ENCODE results near the gene JMJD7.

Gene JMJD7

DNA sequence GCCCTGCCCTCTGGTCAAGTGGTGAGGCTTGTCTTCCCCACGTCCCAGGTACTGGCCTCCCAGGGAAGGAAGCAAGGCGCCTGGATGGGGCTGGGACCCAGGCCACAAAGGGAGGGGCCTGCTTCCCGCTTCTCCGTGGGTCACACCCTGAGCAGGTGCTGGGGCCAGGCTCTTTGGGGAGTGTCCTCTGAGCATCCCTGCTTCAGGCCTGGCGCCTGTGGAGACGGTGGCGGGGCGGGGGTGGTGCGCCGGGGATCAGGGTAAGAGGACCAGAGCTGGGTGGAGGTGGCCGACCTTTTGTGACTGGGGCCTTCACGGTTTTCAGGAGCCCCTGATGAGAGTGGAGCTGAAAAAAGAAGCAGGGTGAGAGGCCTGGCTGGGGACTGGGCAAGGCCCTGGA lies 14.3 kb downstream of the JMJD7 start:
- no peaks in the 10 kb centered on the region for H3K4me1 ChIP-seq (ENCODE audit: control insufficient read depth, insufficient read depth, low read length)
- H3K36me3 ChIP-seq (ENCODE audit: control insufficient read depth, insufficient read depth, low read length) = peaks cover 13% of the 10 kb centered on the region
- no peak overlapping the region for H3K9ac ChIP-seq (ENCODE audit: low read length)
- no peak overlapping the region for H3K27ac ChIP-seq (ENCODE audit: low read depth, low read length)
- no peaks in the 10 kb centered on the region for H3K27me3 ChIP-seq (ENCODE audit: control insufficient read depth, insufficient read depth, low read length)
- H3K4me3 ChIP-seq (ENCODE audit: low read length) = no peak overlapping the region

DNA sequence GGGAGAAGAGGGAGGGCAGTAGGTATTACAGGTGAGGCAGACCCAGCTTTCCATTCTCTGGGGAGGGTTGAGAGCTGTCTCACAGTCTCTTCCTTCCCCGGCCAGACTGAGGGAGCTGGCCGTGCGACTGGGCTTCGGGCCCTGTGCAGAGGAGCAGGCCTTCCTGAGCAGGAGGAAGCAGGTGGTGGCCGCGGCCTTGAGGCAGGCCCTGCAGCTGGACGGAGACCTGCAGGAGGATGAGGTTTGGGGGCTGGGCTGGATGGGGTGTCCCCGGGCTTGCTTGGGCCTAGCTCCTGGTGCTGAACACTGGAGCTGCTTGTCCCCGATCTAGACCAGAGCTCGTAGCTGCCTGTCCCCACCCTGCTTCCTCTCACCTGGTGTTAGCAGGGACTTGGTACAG lies 15.7 kb downstream of the JMJD7 start:
- Histone ChIP-seq H3K4me3 (ENCODE audit: low read length) (no peak overlapping the region), H3K27me3 (ENCODE audit: control insufficient read depth, insufficient read depth, low read length) (no peaks in the 10 kb centered on the region), H3K9ac (ENCODE audit: low read length) (no peak overlapping the region), H3K4me1 (ENCODE audit: control insufficient read depth, insufficient read depth, low read length) (no peaks in the 10 kb centered on the region), H3K36me3 (ENCODE audit: control insufficient read depth, insufficient read depth, low read length) (peaks cover 10% of the 10 kb centered on the region), H3K27ac (ENCODE audit: low read depth, low read length) (no peak overlapping the region)

DNA sequence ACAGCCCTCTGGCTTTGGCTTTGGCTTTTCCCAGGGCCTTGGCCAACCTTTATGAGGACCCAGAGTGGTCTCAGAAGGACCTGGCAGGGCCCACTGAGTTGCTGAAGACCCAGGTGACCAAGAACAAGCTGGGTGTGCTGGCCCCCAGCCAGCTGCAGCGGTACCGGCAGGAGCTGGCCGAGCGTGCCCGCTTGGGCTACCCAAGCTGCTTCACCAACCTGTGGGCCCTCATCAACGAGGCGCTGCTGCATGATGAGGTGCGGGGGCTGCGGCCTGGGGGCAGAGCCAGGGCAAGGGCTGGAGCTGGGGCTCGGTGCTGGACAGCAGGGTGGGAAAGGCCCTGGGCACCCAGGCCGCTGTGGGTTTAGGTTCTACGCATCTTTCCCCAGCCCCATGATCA lies 16.9 kb downstream of the JMJD7 start:
- Histone ChIP-seq H3K4me3 (ENCODE audit: low read length) (no peak overlapping the region), H3K36me3 (ENCODE audit: control insufficient read depth, insufficient read depth, low read length) (peaks cover 10% of the 10 kb centered on the region)

DNA sequence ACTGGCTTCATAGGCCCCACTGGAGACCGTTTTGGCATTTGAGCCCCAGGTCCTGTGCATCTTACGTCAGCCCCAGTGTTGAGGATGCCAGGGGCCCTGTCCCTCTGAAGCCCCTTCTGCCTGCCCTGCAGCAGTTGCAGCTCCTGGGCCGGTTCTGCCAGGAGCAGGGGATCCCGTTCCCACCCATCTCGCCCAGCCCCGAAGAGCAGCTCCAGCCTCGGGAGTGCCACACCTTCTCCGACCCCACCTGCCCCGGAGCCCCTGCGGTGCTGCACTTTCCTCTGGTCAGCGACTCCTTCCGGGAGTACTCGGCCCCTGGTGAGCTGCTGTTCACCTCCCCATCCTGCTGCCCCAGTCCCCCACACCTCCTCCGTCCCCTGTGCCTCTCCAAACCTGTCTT lies 19.3 kb downstream of the JMJD7 start:
- Histone ChIP-seq H3K27me3 (ENCODE audit: control insufficient read depth, insufficient read depth, low read length) (no peaks in the 10 kb centered on the region), H3K4me1 (ENCODE audit: control insufficient read depth, insufficient read depth, low read length) (no peaks in the 10 kb centered on the region), H3K9ac (ENCODE audit: low read length) (no peak overlapping the region), H3K36me3 (ENCODE audit: control insufficient read depth, insufficient read depth, low read length) (peaks cover 10% of the 10 kb centered on the region), H3K4me3 (ENCODE audit: low read length) (no peak overlapping the region), H3K27ac (ENCODE audit: low read depth, low read length) (no peak overlapping the region)

More for the DNA sequence above, 16.9 kb downstream of the JMJD7 start:
- Histone ChIP-seq H3K27ac (ENCODE audit: low read depth, low read length) (no peak overlapping the region), H3K4me1 (ENCODE audit: control insufficient read depth, insufficient read depth, low read length) (no peaks in the 10 kb centered on the region), H3K9ac (ENCODE audit: low read length) (no peak overlapping the region), H3K27me3 (ENCODE audit: control insufficient read depth, insufficient read depth, low read length) (no peaks in the 10 kb centered on the region)

DNA sequence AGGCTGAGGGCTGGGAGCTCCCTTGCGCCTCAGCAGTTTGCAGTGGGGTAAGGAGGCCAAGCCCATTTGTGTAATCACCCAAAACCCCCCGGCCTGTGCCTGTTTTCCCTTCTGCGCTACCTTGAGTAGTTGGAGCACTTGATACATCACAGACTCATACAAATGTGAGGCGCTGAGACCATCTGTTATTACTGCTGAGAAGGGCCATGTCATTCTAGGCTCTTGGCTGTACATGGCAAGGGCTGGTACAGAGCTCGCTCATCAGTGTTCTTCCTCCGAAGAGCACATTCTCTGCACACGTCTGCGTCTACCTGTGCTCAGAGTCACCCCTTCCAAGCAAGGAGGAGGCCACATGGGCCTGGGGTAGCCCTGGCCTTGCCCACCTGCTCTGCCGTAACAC lies 20.1 kb downstream of the JMJD7 start:
- Histone ChIP-seq H3K4me1 (ENCODE audit: control insufficient read depth, insufficient read depth, low read length) (no peaks in the 10 kb centered on the region), H3K36me3 (ENCODE audit: control insufficient read depth, insufficient read depth, low read length) (peaks cover 10% of the 10 kb centered on the region)

DNA sequence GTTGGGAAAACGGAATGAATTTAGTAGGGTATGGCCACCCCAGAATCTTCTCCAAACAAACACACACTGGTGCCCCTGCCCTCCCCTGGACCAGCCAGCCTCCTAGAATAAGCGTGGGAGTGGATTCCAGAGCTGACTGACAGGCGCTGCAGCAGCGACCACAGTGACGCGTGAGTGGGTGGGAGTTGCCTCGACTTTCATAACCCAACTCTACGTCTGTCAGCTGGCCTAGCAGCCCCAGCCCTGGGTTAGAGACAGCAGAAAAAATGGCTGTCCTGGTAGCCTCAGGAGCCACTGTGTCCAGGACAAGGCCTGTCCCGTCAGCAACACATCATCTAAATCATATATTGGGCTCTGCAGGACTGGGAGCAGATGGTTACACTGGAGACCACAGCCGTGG lies 20.7 kb downstream of the JMJD7 start:
- H3K4me3 ChIP-seq (ENCODE audit: low read length) = no peak overlapping the region
- H3K27ac ChIP-seq (ENCODE audit: low read depth, low read length) = no peak overlapping the region
- H3K36me3 ChIP-seq (ENCODE audit: control insufficient read depth, insufficient read depth, low read length) = peaks cover 10% of the 10 kb centered on the region
- H3K27me3 ChIP-seq (ENCODE audit: control insufficient read depth, insufficient read depth, low read length) = no peaks in the 10 kb centered on the region
- no peak overlapping the region for H3K9ac ChIP-seq (ENCODE audit: low read length)
- H3K4me1 ChIP-seq (ENCODE audit: control insufficient read depth, insufficient read depth, low read length) = no peaks in the 10 kb centered on the region

More for the DNA sequence above, 20.1 kb downstream of the JMJD7 start:
- no peak overlapping the region for H3K4me3 ChIP-seq (ENCODE audit: low read length)
- H3K27ac ChIP-seq (ENCODE audit: low read depth, low read length) = no peak overlapping the region
- H3K27me3 ChIP-seq (ENCODE audit: control insufficient read depth, insufficient read depth, low read length) = no peaks in the 10 kb centered on the region
- no peak overlapping the region for H3K9ac ChIP-seq (ENCODE audit: low read length)

DNA sequence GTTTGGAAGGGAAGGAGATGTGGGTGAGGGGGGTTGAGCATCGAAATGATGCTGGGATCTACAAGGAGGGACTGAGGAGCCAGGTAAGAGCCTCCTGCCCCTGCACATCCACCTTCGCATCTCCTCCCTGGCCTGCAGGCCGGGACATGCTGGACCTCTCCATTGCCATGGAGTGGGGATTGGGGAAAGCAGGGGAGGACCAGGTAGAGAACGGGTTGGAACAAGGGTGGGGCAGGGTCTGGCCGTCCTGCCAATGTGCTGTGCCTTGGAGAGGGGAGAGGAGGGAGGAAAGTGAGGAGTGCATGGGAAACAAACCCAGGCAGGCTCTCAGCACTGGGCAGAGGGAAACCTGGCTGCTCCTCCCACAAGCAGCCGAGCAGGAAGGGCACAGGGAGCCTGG lies 21.3 kb downstream of the JMJD7 start:
- peaks cover 10% of the 10 kb centered on the region for H3K36me3 ChIP-seq (ENCODE audit: control insufficient read depth, insufficient read depth, low read length)
- no peak overlapping the region for H3K27ac ChIP-seq (ENCODE audit: low read depth, low read length)

DNA sequence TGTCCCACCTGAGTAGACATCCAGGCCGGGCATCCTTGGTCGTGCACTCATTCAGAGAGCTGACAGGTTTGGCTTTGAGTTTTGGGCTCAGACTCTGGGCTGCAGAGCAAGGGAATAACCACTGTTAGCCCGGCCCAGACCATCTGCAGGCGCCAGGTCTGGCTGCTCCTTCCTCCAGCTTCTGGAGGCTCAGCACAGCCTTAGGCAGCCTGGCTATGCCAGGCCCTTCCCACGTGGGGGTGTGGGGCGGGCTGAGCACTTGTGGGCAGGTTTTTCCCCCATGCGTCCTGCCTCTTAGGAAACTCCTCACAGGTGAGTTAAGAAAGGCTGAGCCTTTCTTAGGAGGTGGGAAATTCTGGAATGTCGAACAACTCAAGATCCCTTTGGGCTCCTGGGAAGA lies 22.0 kb downstream of the JMJD7 start:
- H3K27ac ChIP-seq (ENCODE audit: low read depth, low read length) = no peak overlapping the region
- no peaks in the 10 kb centered on the region for H3K4me1 ChIP-seq (ENCODE audit: control insufficient read depth, insufficient read depth, low read length)
- H3K9ac ChIP-seq (ENCODE audit: low read length) = no peak overlapping the region
- H3K4me3 ChIP-seq (ENCODE audit: low read length) = no peak overlapping the region
- H3K27me3 ChIP-seq (ENCODE audit: control insufficient read depth, insufficient read depth, low read length) = no peaks in the 10 kb centered on the region
- H3K36me3 ChIP-seq (ENCODE audit: control insufficient read depth, insufficient read depth, low read length) = peaks cover 10% of the 10 kb centered on the region

More for the DNA sequence above, 21.3 kb downstream of the JMJD7 start:
- Histone ChIP-seq H3K9ac (ENCODE audit: low read length) (no peak overlapping the region), H3K4me1 (ENCODE audit: control insufficient read depth, insufficient read depth, low read length) (no peaks in the 10 kb centered on the region), H3K27me3 (ENCODE audit: control insufficient read depth, insufficient read depth, low read length) (no peaks in the 10 kb centered on the region), H3K4me3 (ENCODE audit: low read length) (no peak overlapping the region)

DNA sequence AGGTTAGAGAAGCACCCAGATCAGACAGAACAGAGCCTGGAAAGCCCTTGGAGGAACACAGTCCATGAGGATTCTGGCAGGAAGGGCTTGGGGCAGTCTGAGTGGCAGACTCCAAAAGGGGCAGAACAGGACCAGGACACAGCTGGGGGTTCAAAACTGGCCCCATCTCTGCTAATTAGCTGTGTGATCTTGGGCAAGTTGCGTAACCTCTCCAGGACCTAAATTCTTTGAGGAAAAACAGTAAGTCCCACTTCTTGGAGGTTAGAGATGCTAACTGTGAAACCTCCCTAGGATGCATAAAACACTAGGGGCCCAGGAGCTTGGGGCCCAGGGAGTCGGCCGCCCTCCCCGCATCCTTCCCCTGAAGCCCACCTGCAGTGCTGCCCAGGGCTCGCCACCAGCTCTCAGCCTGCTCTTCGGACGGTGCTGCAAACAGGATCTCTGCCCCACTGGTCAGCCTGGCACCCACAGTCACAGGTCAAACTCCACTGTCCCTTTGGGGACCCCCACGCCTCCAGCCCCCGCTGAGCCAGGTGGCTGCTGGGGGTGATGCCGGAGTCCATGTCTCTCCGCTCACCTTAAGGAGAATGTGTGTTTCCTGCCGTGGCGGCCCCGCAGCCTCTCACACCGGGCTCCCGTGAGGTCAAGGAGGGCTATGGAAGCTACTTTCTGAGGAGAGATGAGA lies 22.7 kb downstream of the JMJD7 start:
- no peaks in the 10 kb centered on the region for H3K4me1 ChIP-seq (ENCODE audit: control insufficient read depth, insufficient read depth, low read length)
- H3K27me3 ChIP-seq (ENCODE audit: control insufficient read depth, insufficient read depth, low read length) = no peaks in the 10 kb centered on the region
- H3K9ac ChIP-seq (ENCODE audit: low read length) = no peak overlapping the region
- H3K36me3 ChIP-seq (ENCODE audit: control insufficient read depth, insufficient read depth, low read length) = peaks cover 7% of the 10 kb centered on the region
- H3K4me3 ChIP-seq (ENCODE audit: low read length) = no peak overlapping the region
- no peak overlapping the region for H3K27ac ChIP-seq (ENCODE audit: low read depth, low read length)

DNA sequence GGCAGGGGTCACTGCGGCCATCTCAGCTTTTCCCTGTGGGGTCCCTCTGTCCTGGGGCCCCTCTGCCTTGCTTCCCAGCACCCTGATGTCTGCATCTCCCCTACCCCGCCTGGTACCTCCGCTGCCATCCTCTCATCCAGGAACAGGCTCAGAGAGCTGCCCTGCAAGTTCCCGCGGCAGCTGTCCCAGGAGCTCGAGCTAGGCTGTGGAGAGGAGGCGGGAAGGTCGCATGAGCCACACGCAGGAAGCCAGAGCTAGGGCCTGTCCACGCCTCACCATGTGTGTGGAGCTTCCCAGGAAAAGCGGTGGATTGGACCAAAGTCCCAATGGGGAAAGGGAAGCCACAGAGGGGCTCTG lies 23.3 kb downstream of the JMJD7 start:
- no peaks in the 10 kb centered on the region for H3K4me1 ChIP-seq (ENCODE audit: control insufficient read depth, insufficient read depth, low read length)
- peaks cover 6% of the 10 kb centered on the region for H3K36me3 ChIP-seq (ENCODE audit: control insufficient read depth, insufficient read depth, low read length)
- H3K27ac ChIP-seq (ENCODE audit: low read depth, low read length) = no peak overlapping the region
- H3K27me3 ChIP-seq (ENCODE audit: control insufficient read depth, insufficient read depth, low read length) = no peaks in the 10 kb centered on the region
- H3K9ac ChIP-seq (ENCODE audit: low read length) = no peak overlapping the region
- H3K4me3 ChIP-seq (ENCODE audit: low read length) = no peak overlapping the region

DNA sequence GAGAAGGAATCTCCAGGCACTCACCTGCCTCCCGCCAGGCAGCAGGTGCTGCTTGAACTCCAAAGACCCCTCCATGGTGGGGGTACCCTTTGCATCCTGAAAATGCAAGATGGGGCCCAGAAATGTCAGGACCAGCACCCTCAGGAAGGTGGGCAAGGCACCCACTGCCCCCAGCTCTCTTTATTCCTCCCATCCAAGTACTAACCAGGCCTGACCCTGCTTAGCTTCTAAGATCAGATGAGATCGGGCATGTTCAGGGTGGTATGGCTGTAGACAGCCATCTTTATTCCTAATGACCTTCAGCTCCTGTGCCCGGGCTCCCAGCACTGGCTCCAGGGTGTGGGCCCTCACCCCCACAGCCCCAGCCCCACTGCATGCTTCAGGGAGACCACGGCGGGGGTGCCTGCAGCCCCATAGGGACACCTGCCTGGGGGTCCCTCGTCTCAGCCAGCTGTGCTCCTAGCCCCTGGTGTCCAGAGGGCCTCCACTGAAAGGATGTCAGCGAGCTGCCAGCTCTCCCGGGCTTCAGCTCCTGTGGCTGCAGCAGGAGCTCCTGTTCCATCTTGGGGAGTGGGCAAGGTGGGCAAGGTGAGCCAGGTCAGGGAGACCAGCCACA lies 24.0 kb downstream of the JMJD7 start:
- Histone ChIP-seq H3K27ac (ENCODE audit: low read depth, low read length) (no peak overlapping the region), H3K36me3 (ENCODE audit: control insufficient read depth, insufficient read depth, low read length) (no peaks in the 10 kb centered on the region), H3K27me3 (ENCODE audit: control insufficient read depth, insufficient read depth, low read length) (no peaks in the 10 kb centered on the region), H3K9ac (ENCODE audit: low read length) (no peak overlapping the region), H3K4me3 (ENCODE audit: low read length) (no peak overlapping the region), H3K4me1 (ENCODE audit: control insufficient read depth, insufficient read depth, low read length) (no peaks in the 10 kb centered on the region)

DNA sequence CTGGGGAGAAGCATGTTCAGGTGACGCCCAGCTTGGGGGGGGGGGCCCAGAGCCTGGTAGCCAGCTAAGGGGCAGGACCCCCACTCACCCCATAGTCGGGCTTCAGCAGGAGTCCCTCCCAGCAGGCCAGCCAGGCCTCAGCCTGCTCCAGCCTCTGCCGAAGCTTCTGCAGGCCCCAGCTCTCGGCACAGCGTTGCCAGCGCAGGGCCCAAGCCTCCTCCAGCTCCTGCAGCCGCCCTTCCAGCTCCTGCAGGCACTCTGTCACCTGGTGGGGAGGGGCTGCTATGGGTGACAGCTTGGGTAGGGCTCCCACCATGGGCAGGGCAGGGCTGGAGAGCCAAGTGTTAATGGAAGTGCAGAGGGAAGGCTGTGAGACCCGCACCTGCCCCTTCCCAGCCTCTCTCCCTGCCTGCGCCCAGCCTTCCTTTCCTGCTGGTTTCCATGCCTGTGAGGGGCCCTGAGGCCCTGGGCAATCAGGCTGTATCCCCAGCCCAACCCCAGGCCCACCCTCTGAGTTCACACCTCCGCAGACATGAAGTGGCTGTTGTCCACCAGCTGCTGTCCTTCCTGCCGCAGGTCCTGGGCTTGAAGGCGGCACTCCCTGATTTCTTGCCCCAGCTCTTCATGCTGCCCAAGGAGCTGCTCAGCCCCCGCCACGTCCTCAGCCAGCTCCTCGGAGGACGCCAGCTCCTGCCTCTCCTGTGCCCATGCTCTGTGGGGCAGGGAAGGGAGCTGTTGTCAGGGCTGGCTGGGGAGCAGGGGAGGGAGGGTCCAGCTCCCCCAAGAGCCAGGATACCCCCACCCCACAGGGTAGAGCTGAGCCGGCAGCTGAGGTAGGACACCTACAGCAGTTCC lies 25.1 kb downstream of the JMJD7 start:
- H3K9ac ChIP-seq (ENCODE audit: low read length) = no peak overlapping the region
- no peaks in the 10 kb centered on the region for H3K36me3 ChIP-seq (ENCODE audit: control insufficient read depth, insufficient read depth, low read length)
- H3K4me3 ChIP-seq (ENCODE audit: low read length) = no peak overlapping the region
- no peaks in the 10 kb centered on the region for H3K4me1 ChIP-seq (ENCODE audit: control insufficient read depth, insufficient read depth, low read length)
- H3K27ac ChIP-seq (ENCODE audit: low read depth, low read length) = no peak overlapping the region
- no peaks in the 10 kb centered on the region for H3K27me3 ChIP-seq (ENCODE audit: control insufficient read depth, insufficient read depth, low read length)

All from rectal smooth muscle tissue (tissue), 1 donor.